GM11168 (cell line): ENCODE measurements around the gene NUP98.
"Not testable (repeated sequence)": the region's sequence is repeated elsewhere in the genome, so short reads cannot be mapped to it uniquely, and the experiment has no call there.

Experiments used
- in situ Hi-C: fragments of 300-500 bp; cut with MboI; formaldehyde crosslinking; loops from one replicate; pipeline ENCODE4 v1.12.0; 2022; ENCODE audit warnings: low sequenced_read_pairs; ENCODE audit not compliant: unreplicated experiment

Gene NUP98

GRCh38 chr11:3827434-3828186 is 30.3 kb upstream of the NUP98 start:
- in situ Hi-C loops = no loop called here

GRCh38 chr11:3826721-3827120 is 29.4 kb upstream of the NUP98 start:
- in situ Hi-C loops = no loop called here

GRCh38 chr11:3825473-3826154 is 28.3 kb upstream of the NUP98 start:
- in situ Hi-C loops = no loop called here

- in situ Hi-C loops = no loop called here
These were observed 27.5 kb upstream of the NUP98 start for GRCh38 chr11:3824714-3825472.

GRCh38 chr11:3823762-3824506 is 26.6 kb upstream of the NUP98 start:
- in situ Hi-C loops = no loop called here

GRCh38 chr11:3823303-3823702 is 25.9 kb upstream of the NUP98 start:
- in situ Hi-C loops = no loop called here

GRCh38 chr11:3822312-3822711 is 25.0 kb upstream of the NUP98 start:
- in situ Hi-C loops = no loop called here

GRCh38 chr11:3820971-3821370 is 23.6 kb upstream of the NUP98 start:
- in situ Hi-C loops = no loop called here

GRCh38 chr11:3817181-3817800 is 19.9 kb upstream of the NUP98 start:
- in situ Hi-C loops = no loop called here

- in situ Hi-C loops = no loop called here
These were observed 19.3 kb upstream of the NUP98 start for GRCh38 chr11:3816673-3817072.

GRCh38 chr11:3815845-3816244 is 18.5 kb upstream of the NUP98 start:
- in situ Hi-C loops = no loop called here

- in situ Hi-C loops = not testable (repeated sequence)
These were observed 17.5 kb upstream of the NUP98 start for GRCh38 chr11:3814832-3815231.

GRCh38 chr11:3810951-3811350 is 13.6 kb upstream of the NUP98 start:
- in situ Hi-C loops = no loop called here

- in situ Hi-C loops = no loop called here
These were observed 13.1 kb upstream of the NUP98 start for GRCh38 chr11:3810446-3810845.

GRCh38 chr11:3809624-3809928 is 12.2 kb upstream of the NUP98 start:
- in situ Hi-C loops = no loop called here

- in situ Hi-C loops = no loop called here
These were observed 11.7 kb upstream of the NUP98 start for GRCh38 chr11:3808861-3809623.

- in situ Hi-C loops = no loop called here
These were observed 10.8 kb upstream of the NUP98 start, which contains the start of gene PGAP2 for GRCh38 chr11:3807909-3808860. Gene PGAP2, plus strand, starts transcription at chr11:3808560. Its CDS starts 2,700 bp downstream, at chr11:3811260.

- in situ Hi-C loops = no loop called here
These were observed 6.6 kb upstream of the NUP98 start for GRCh38 chr11:3803726-3804495.
